ENCODE results near the gene AMER2. TPM values are rescaled to one million over a fixed set of nuclear protein-coding genes. Genes with fewer than 3 reads are reported as not detected.

Gene AMER2
- total RNA-seq, 1 donor from 2014 or later, result 0.31 TPM

DNA sequence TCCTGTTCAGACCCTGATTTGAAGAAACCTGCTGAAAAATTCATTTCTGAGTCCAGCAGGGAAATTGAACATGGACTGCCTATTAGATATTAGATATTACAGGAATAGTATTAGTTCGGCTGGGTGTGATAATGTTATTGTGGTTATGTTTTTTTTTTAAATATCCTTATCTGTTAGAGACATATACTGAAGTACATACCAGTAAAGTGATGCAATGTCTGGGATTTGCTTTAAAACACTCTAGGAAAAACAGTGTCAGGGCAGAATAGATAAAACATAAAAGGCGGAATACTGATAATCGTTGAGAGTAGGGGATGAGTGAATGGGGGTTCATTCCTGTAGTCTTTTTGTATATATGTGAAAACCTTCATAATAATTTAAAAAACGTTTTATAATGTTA, 28.7 kb upstream of the AMER2 start:
- Mint-ChIP-seq H3K4me3 (no peak overlapping the region), H3K4me1 (ENCODE audit: unreplicated experiment) (no peaks in the 10 kb centered on the region), H3K9me3 (no peaks in the 10 kb centered on the region), H3K27me3 (peaks cover 21% of the 10 kb centered on the region), H3K36me3 (no peaks in the 10 kb centered on the region), H3K27ac (no peak overlapping the region)
- no peak for DNase-seq (ENCODE audit: extremely low spot score, unreplicated experiment)
- TF ChIP-seq, protein P1, sequence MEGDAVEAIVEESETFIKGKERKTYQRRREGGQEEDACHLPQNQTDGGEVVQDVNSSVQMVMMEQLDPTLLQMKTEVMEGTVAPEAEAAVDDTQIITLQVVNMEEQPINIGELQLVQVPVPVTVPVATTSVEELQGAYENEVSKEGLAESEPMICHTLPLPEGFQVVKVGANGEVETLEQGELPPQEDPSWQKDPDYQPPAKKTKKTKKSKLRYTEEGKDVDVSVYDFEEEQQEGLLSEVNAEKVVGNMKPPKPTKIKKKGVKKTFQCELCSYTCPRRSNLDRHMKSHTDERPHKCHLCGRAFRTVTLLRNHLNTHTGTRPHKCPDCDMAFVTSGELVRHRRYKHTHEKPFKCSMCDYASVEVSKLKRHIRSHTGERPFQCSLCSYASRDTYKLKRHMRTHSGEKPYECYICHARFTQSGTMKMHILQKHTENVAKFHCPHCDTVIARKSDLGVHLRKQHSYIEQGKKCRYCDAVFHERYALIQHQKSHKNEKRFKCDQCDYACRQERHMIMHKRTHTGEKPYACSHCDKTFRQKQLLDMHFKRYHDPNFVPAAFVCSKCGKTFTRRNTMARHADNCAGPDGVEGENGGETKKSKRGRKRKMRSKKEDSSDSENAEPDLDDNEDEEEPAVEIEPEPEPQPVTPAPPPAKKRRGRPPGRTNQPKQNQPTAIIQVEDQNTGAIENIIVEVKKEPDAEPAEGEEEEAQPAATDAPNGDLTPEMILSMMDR (conservative IDR thresholded peaks at IDR 0.05), result no peak

DNA sequence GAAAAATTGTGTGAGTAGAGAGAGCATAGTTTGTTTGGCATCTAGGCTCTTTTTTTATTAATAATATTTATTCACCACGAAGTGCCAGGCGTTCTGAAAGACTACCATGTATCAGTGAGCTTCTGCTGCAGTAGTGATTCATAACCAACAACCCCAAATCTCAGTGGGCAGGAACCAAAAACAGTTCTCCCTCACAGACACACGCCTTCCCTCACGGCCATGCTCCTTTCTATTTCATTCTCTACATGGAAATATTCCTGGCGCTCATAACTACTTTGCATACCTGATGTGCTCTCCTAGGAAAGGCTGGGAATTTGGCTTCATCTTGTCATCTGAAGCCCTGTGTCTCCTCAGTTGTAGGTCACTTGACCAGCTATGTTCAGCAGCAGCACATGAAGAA, 26.6 kb upstream of the AMER2 start:
- no peak for DNase-seq (ENCODE audit: extremely low spot score, unreplicated experiment)

DNA sequence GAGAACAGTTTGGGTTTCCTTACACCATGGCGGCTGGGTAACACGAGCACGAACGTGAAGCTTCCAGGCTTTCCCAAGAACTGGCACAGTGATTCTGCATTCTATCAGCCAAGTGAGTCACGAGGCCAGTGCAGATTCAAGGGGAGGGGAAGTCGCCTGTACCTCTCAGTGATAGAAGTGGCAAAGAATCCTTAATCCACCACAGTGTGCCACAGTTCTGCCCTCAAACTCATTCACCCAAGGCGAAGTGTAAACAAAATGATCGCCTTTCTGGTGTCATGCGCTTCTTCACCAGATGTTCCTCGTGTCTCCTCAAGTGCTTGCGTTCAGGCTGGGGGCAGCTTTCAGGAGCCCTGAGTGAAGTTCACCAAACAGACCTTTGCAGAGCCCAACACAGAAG, 24.9 kb upstream of the AMER2 start:
- H3K4me3 Mint-ChIP-seq, result no peak overlapping the region
- no peaks in the 10 kb centered on the region for H3K4me1 Mint-ChIP-seq (ENCODE audit: unreplicated experiment)
- H3K27ac Mint-ChIP-seq, result no peak overlapping the region
- no peaks in the 10 kb centered on the region for H3K9me3 Mint-ChIP-seq
- TF ChIP-seq, protein P1 (conservative IDR thresholded peaks at IDR 0.05), result no peak
- no peaks in the 10 kb centered on the region for H3K36me3 Mint-ChIP-seq
- no peak for DNase-seq (ENCODE audit: extremely low spot score, unreplicated experiment)
- peaks cover 20% of the 10 kb centered on the region for H3K27me3 Mint-ChIP-seq

More for the DNA sequence above, 26.6 kb upstream of the AMER2 start:
- Mint-ChIP-seq H3K4me1 (ENCODE audit: unreplicated experiment) (no peaks in the 10 kb centered on the region), H3K27ac (no peak overlapping the region), H3K4me3 (no peak overlapping the region), H3K36me3 (no peaks in the 10 kb centered on the region), H3K9me3 (no peaks in the 10 kb centered on the region), H3K27me3 (peaks cover 18% of the 10 kb centered on the region)
- TF ChIP-seq, protein P1 (conservative IDR thresholded peaks at IDR 0.05), result no peak

DNA sequence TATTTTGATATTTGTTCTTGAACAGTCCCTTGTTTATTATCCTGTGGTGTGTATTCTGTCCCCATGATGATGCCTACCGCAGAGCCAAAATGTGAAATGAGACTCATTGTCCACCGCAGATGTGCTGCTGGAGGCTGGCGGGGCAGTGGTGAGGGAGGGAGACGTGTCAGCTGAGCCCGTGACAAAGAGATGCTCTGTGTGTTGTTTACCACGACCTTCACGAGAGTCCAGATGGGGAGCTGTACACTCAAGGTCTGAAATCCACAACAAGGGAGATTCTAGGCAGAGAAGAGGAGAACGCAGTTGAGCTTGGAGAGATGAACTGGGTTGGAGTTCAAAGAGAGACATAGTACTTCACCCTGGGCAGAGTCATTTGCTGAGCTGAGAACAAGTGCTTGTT, 20.8 kb upstream of the AMER2 start:
- H3K9me3 Mint-ChIP-seq, result no peaks in the 10 kb centered on the region
- H3K4me3 Mint-ChIP-seq, result no peak overlapping the region
- no peak for DNase-seq (ENCODE audit: extremely low spot score, unreplicated experiment)
- TF ChIP-seq, protein P1 (conservative IDR thresholded peaks at IDR 0.05), result no peak
- no peaks in the 10 kb centered on the region for H3K4me1 Mint-ChIP-seq (ENCODE audit: unreplicated experiment)
- H3K27me3 Mint-ChIP-seq, result peaks cover 22% of the 10 kb centered on the region
- no peaks in the 10 kb centered on the region for H3K36me3 Mint-ChIP-seq
- no peak overlapping the region for H3K27ac Mint-ChIP-seq

DNA sequence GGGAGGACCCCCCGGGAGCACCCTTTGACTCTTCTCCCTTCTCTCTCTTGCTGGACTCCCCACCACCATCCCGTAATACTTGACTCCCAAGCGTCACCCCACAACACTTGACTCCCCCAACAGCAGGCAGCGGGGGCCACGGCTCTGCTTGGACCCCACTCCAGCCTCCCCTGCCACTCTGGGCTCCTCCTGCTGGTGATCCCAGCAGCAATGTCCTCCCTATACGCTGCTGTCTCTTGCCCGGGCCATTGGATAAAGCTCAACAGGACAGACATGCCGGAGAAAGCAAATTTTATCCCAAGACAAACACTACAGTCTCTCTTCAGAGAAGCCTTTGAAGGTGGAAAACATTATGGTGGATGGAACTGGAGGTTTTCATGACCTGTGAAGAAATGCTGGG, 20.4 kb upstream of the AMER2 start:
- no peaks in the 10 kb centered on the region for H3K4me1 Mint-ChIP-seq (ENCODE audit: unreplicated experiment)
- H3K4me3 Mint-ChIP-seq, result no peak overlapping the region
- H3K27ac Mint-ChIP-seq, result no peak overlapping the region
- peaks cover 22% of the 10 kb centered on the region for H3K27me3 Mint-ChIP-seq
- TF ChIP-seq, protein P1 (conservative IDR thresholded peaks at IDR 0.05), result no peak
- no peaks in the 10 kb centered on the region for H3K36me3 Mint-ChIP-seq
- no peaks in the 10 kb centered on the region for H3K9me3 Mint-ChIP-seq
- DNase-seq (ENCODE audit: extremely low spot score, unreplicated experiment), result no peak

DNA sequence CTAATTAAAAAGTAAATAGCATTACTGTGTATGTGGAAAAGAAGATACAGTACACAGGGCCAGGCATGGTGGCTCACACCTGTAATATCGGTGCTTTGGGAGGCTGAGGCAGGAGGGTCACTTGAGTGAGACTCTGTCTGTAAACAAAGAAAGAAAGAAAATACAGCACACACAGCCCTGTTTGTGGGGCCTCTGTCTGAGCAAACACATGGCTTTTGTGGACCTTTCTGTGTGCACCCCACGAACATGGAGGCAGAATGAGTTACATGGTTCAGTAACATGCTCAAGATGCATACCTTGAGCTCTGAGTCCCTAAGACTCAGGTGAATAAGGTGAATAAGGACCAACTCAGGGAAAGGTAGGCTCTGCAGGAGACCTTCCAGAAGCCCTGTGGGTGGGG, 20.0 kb upstream of the AMER2 start:
- Mint-ChIP-seq H3K4me1 (ENCODE audit: unreplicated experiment) (no peaks in the 10 kb centered on the region), H3K4me3 (no peak overlapping the region), H3K27me3 (peaks cover 22% of the 10 kb centered on the region), H3K9me3 (no peaks in the 10 kb centered on the region), H3K36me3 (no peaks in the 10 kb centered on the region), H3K27ac (no peak overlapping the region)
- DNase-seq (ENCODE audit: extremely low spot score, unreplicated experiment), result no peak
- TF ChIP-seq, protein P1 (conservative IDR thresholded peaks at IDR 0.05), result no peak

Data from type B pancreatic cell (in vitro differentiated cells).